Measurements from ENCODE around the gene TCF7L2. TPM values are rescaled to one million over a fixed set of nuclear protein-coding genes. Genes with fewer than 3 reads are reported as not detected.

The TCF7L2 gene
- total RNA-seq, 1 donor: 8.8 TPM

DNA sequence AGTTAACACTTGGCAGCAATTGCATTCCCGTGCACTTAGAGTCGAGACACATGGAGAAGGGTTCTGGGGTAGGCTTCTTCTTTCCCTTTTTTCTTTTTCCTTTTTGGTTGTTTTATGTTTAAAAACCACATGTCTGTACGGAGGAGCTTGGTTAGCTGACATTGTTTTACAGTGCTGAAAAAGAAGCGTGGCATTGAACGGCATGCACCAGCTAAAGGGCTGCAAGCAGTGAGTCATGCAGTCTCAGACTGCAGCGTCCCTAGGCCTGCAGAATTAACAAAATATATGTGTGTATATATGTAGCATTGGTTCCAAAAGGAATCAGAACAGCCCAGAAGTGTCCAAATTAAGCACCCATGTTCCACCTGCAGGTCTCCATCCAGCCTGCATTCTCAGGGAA lies 211.0 kb downstream of the TCF7L2 start:
- TF ChIP-seq, protein P1, sequence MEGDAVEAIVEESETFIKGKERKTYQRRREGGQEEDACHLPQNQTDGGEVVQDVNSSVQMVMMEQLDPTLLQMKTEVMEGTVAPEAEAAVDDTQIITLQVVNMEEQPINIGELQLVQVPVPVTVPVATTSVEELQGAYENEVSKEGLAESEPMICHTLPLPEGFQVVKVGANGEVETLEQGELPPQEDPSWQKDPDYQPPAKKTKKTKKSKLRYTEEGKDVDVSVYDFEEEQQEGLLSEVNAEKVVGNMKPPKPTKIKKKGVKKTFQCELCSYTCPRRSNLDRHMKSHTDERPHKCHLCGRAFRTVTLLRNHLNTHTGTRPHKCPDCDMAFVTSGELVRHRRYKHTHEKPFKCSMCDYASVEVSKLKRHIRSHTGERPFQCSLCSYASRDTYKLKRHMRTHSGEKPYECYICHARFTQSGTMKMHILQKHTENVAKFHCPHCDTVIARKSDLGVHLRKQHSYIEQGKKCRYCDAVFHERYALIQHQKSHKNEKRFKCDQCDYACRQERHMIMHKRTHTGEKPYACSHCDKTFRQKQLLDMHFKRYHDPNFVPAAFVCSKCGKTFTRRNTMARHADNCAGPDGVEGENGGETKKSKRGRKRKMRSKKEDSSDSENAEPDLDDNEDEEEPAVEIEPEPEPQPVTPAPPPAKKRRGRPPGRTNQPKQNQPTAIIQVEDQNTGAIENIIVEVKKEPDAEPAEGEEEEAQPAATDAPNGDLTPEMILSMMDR (IDR thresholded peaks at IDR 0.05; ENCODE audit: insufficient read depth, low read length): no peak
- H3K4me3 ChIP-seq (ENCODE audit: low read depth, low read length): no peak overlapping the region
- no peak for DNase-seq (ENCODE audit: low read depth)

DNA sequence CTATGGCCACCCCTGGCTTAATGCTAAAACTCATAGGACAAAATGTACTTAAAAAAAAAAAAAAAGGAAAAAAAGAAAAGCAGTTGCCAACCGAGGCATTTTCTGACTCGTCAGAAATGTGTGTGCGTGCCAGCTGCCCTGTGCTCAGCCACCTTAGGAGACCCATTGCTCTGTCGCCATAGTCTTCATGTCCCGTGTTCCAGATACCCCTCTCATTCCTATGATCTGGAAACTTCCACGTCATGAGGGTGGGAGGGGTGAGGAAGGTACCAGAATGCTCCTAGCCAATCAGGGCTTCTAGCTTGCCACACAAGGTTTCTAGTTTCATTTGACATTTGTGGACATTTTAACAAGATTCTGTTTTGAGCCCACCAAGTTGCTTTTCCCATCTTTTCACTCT lies 212.9 kb downstream of the TCF7L2 start:
- DNase-seq (ENCODE audit: low read depth): no peak

DNA sequence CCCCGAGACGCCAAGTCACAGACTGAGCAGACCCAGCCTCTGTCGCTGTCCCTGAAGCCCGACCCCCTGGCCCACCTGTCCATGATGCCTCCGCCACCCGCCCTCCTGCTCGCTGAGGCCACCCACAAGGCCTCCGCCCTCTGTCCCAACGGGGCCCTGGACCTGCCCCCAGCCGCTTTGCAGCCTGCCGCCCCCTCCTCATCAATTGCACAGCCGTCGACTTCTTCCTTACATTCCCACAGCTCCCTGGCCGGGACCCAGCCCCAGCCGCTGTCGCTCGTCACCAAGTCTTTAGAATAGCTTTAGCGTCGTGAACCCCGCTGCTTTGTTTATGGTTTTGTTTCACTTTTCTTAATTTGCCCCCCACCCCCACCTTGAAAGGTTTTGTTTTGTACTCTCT lies 215.6 kb downstream of the TCF7L2 start:
- no peak overlapping the region for H3K4me3 ChIP-seq (ENCODE audit: low read depth, low read length)
- no peak for DNase-seq (ENCODE audit: low read depth)
- TF ChIP-seq, protein P1 (IDR thresholded peaks at IDR 0.05; ENCODE audit: insufficient read depth, low read length): no peak

More for the DNA sequence above, 212.9 kb downstream of the TCF7L2 start:
- TF ChIP-seq, protein P1 (IDR thresholded peaks at IDR 0.05; ENCODE audit: insufficient read depth, low read length): no peak
- no peak overlapping the region for H3K4me3 ChIP-seq (ENCODE audit: low read depth, low read length)

DNA sequence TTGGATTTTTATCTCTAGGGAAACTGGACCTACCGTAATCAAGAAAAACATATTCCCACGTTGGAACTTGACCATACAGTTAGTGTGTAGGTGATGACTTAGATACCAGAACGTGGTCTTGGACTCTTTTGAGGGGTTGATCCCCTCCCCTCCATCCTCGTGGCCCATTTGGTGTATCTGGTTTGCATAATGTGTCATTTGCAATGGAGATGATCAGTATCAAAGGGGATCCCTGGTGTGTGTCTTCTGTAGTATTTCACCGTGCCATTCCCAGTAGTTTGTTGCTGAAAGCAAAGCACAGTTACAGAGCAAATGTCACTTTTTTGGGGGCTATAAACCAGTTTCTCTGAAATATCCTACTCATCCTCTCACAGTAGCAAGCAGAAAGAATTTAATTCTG lies 217.7 kb downstream of the TCF7L2 start:
- TF ChIP-seq, protein P1 (IDR thresholded peaks at IDR 0.05; ENCODE audit: insufficient read depth, low read length): no peak
- no peak for DNase-seq (ENCODE audit: low read depth)
- no peak overlapping the region for H3K4me3 ChIP-seq (ENCODE audit: low read depth, low read length)

DNA sequence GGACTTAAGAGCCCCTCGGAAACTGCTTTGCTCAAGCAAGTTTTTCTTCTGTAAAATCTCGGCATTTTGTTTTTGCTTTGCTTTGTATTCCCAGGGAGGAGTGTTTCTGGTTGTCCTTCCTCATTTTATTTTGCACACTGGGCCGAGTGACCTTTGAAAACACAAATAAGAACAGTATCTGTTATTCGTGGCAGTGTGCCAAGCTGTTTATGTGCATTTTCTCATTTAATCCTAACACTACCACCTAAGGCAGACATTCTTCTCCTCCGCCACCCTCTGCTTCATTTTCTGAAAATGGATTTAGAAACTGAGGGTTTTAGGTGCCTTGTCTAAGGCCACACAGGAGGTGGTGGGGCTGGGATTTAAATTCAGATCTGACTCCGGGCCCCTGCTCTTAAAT lies 218.5 kb downstream of the TCF7L2 start:
- no peak for DNase-seq (ENCODE audit: low read depth)
- no peak overlapping the region for H3K4me3 ChIP-seq (ENCODE audit: low read depth, low read length)
- TF ChIP-seq, protein P1 (IDR thresholded peaks at IDR 0.05; ENCODE audit: insufficient read depth, low read length): no peak

DNA sequence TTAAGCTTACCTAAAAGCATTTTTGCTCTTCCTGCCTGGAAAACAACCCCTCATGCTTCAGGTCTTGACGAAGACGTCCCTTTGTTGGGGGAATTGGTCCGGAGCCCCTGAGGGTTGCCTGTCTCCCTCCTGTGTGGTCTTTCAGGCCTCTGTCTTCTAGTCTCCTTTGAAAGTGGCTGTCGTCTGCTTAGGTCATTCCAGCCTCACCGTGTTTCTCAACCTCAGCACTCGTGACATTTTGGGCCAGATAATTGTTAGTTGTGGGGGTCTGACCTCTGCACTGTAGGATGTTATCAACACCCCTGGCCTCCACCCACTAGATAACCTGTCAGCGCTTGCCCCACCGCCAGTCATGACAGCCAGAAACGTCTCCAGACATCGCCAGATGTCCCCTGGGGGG lies 219.1 kb downstream of the TCF7L2 start:
- no peak overlapping the region for H3K4me3 ChIP-seq (ENCODE audit: low read depth, low read length)
- DNase-seq (ENCODE audit: low read depth): no peak
- TF ChIP-seq, protein P1 (IDR thresholded peaks at IDR 0.05; ENCODE audit: insufficient read depth, low read length): no peak

DNA sequence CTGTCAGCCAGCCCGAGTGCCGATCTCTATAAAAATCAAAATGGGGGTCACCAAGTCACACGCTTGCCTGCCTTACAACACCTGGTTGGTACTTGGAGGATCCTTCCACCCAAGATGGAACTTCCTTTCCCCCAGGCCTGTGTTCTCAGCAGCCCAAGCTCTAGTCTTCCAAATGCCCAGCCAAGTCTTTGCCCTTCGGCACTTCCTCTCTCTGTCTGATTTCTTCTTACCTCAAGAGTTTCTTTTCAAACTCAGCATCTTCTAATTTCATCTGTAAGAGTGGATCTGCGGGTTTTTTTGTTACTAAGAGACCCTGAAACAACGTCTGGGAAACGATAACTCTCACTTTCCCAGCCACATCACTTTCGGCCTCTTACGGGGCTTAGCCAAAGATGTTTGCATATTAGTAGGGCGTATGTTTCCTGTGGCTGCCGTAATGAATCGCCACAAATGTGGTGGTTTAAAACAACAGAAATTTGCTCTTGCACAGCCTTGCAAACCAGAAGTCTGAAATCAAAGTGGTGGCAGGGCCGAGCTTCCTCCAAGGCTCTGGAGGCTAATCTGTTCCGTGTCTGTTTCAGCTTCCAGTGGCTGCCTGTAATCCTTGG lies 219.9 kb downstream of the TCF7L2 start:
- H3K4me3 ChIP-seq (ENCODE audit: low read depth, low read length): no peak overlapping the region
- DNase-seq (ENCODE audit: low read depth): no peak
- TF ChIP-seq, protein P1 (IDR thresholded peaks at IDR 0.05; ENCODE audit: insufficient read depth, low read length): no peak

Measured in fibroblast of the aortic adventitia (primary cell).